Right lobe of liver (tissue), 4 donors: Measurements from ENCODE around the gene RTN3.

Source experiments
- CTCF ChIP-seq, 4 donors: fragments of 200-600 bp in 3 of 4; fragments of 450-650 bp in 1 of 4; IDR thresholded peaks; one replicate each; pipeline versions ENCODE4 v1.5.1 to v1.8.0; 2016 to 2022; ENCODE audit warnings: antibody characterized with exemption in 4 of 4, mild to moderate bottlenecking in 2 of 4
- POLR2A ChIP-seq: fragments of 450-650 bp; IDR thresholded peaks from one replicate; pipeline ENCODE4 v1.6.1; 2017; ENCODE audit warnings: antibody characterized with exemption, mild to moderate bottlenecking
- donor health status: DM: no; HTN: no; CAD: no.
- donor health status: DM: no; HTN: no; CAD: no.
- donor health status: DM: no; HTN: yes; CAD: no.

- no peak for TF ChIP-seq CTCF (IDR thresholded peaks at IDR 0.05)
- TF ChIP-seq POLR2A, result no peak
Observed at GRCh38 chr11:63660972-63661371, 20.3 kb upstream of the RTN3 start.
